ENCODE results near the gene RHAG.

DNA sequence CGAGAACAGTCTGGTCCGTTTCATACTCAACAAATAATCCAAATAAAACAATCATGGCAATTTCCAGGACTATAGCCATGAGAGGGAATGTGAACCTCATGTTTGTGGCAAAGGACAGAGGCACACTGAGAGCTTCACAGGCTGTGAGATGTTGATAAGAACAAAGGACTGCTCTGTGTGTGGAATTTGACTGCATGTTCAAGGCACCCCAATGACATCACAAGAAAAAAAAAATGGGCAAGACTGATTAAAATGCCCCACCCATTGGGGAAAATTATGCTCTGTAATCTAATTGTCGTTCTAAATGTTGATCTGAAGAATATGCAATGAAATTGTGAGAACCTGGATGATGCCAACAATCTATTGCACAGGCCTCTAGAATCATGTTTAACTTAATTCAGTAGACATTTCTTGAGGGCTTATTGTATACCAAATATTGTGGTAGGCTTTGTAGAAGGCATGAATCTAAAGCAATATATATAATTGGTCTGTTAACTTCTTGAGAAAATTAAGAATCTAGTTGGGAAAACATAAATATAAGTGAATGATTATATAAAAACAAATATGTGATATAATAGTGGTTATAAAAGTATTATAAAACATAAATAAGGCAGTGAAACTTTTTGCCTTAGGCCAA is at the start of gene RHAG:
- TF ChIP-seq CTCF (conservative IDR thresholded peaks at IDR 0.05 in 1 of 2, IDR thresholded peaks at IDR 0.05 in 1 of 2; ENCODE audit: low read depth in 1 of 2, low read length in 2 of 2): no peak
- TF ChIP-seq EZH2 (IDR thresholded peaks at IDR 0.05; ENCODE audit: low read length, missing control alignments): no peak

Measured in fibroblast of lung (primary cell).